ENCODE measurements around the gene TIGD6. TPM values are rescaled to one million over a fixed set of nuclear protein-coding genes. Genes with fewer than 3 reads are reported as not detected.

TIGD6 gene
- total RNA-seq, 1 donor from 2014 or later = 3.5 TPM

GRCh38 chr5:149995385-149996204 is 4.9 kb downstream of the TIGD6 start:
- H3K27me3 Mint-ChIP-seq (ENCODE audit: unreplicated experiment) = peaks cover 11% of the 10 kb centered on the region
- peak overlapping the region; percentile 56 for H3K4me3 Mint-ChIP-seq (ENCODE audit: unreplicated experiment)
- H3K4me1 Mint-ChIP-seq (ENCODE audit: unreplicated experiment) = peaks cover 34% of the 10 kb centered on the region
- no peaks in the 10 kb centered on the region for H3K9me3 Mint-ChIP-seq (ENCODE audit: unreplicated experiment)
- H3K36me3 Mint-ChIP-seq (ENCODE audit: low read depth, unreplicated experiment) = peaks cover 20% of the 10 kb centered on the region
- no peak for DNase-seq (ENCODE audit: low spot score)
- no peak overlapping the region for H3K27ac Mint-ChIP-seq (ENCODE audit: unreplicated experiment)
- no peak for TF ChIP-seq CTCF (IDR thresholded peaks at IDR 0.05; ENCODE audit: unreplicated experiment)

- no peak for DNase-seq (ENCODE audit: low spot score)
- Mint-ChIP-seq H3K27ac (ENCODE audit: unreplicated experiment) (no peak overlapping the region), H3K27me3 (ENCODE audit: unreplicated experiment) (peaks cover 3% of the 10 kb centered on the region), H3K4me3 (ENCODE audit: unreplicated experiment) (no peak overlapping the region), H3K4me1 (ENCODE audit: unreplicated experiment) (peaks cover 25% of the 10 kb centered on the region), H3K9me3 (ENCODE audit: unreplicated experiment) (no peaks in the 10 kb centered on the region), H3K36me3 (ENCODE audit: low read depth, unreplicated experiment) (peaks cover 12% of the 10 kb centered on the region)
- no peak for TF ChIP-seq CTCF (IDR thresholded peaks at IDR 0.05; ENCODE audit: unreplicated experiment)
Observed at GRCh38 chr5:149993471-149993870, 7.0 kb downstream of the TIGD6 start.

GRCh38 chr5:149990518-149991376 is 9.7 kb downstream of the TIGD6 start:
- no peaks in the 10 kb centered on the region for H3K9me3 Mint-ChIP-seq (ENCODE audit: unreplicated experiment)
- peak; percentile 84 for TF ChIP-seq CTCF (IDR thresholded peaks at IDR 0.05; ENCODE audit: unreplicated experiment)
- DNase-seq (ENCODE audit: low spot score) = peak; percentile 66
- no peak overlapping the region for H3K4me3 Mint-ChIP-seq (ENCODE audit: unreplicated experiment)
- H3K27ac Mint-ChIP-seq (ENCODE audit: unreplicated experiment) = no peak overlapping the region
- peaks cover 5% of the 10 kb centered on the region for H3K36me3 Mint-ChIP-seq (ENCODE audit: low read depth, unreplicated experiment)
- H3K4me1 Mint-ChIP-seq (ENCODE audit: unreplicated experiment) = peaks cover 25% of the 10 kb centered on the region
- peaks cover 1% of the 10 kb centered on the region for H3K27me3 Mint-ChIP-seq (ENCODE audit: unreplicated experiment)

GRCh38 chr5:149988126-149988525 is 12.3 kb downstream of the TIGD6 start:
- no peaks in the 10 kb centered on the region for H3K9me3 Mint-ChIP-seq (ENCODE audit: unreplicated experiment)
- no peak for TF ChIP-seq CTCF (IDR thresholded peaks at IDR 0.05; ENCODE audit: unreplicated experiment)
- H3K27me3 Mint-ChIP-seq (ENCODE audit: unreplicated experiment) = peaks cover 1% of the 10 kb centered on the region
- H3K4me1 Mint-ChIP-seq (ENCODE audit: unreplicated experiment) = peaks cover 16% of the 10 kb centered on the region
- H3K4me3 Mint-ChIP-seq (ENCODE audit: unreplicated experiment) = no peak overlapping the region
- no peak overlapping the region for H3K27ac Mint-ChIP-seq (ENCODE audit: unreplicated experiment)
- DNase-seq (ENCODE audit: low spot score) = no peak
- H3K36me3 Mint-ChIP-seq (ENCODE audit: low read depth, unreplicated experiment) = no peaks in the 10 kb centered on the region

Data from endothelial cell (in vitro differentiated cells).